Neural crest cell (in vitro differentiated cells): ENCODE data around the gene RBM42. TPM values are rescaled to one million over a fixed set of nuclear protein-coding genes. Genes with fewer than 3 reads are reported as not detected.
A peak's percentile ranks its signal among the peaks of the same experiment; 100 is the strongest.

ENCODE experiments used
- DNase-seq: peaks from one replicate; pipeline ENCODE4 v3.0.0; 2021; ENCODE audit warnings: low read depth, mixed read lengths, low spot score
- H3K27ac Mint-ChIP-seq: one replicate; pipeline ENCODE4 v1.8.0; 2021; ENCODE audit warnings: mild to moderate bottlenecking, mixed read lengths; ENCODE audit not compliant: unreplicated experiment
- H3K27me3 Mint-ChIP-seq: 2 replicates; pipeline ENCODE4 v1.8.0; 2021; ENCODE audit warnings: low read depth, mild to moderate bottlenecking, mixed read lengths
- H3K36me3 Mint-ChIP-seq: 2 replicates; pipeline ENCODE4 v1.8.0; 2021; ENCODE audit warnings: low read depth, mild to moderate bottlenecking, mixed read lengths
- H3K4me1 Mint-ChIP-seq: 2 replicates; pipeline ENCODE4 v1.8.0; 2021; ENCODE audit warnings: mixed read lengths
- H3K4me3 Mint-ChIP-seq: one replicate; pipeline ENCODE4 v1.8.0; 2021; ENCODE audit warnings: mild to moderate bottlenecking, mixed read lengths
- H3K9me3 Mint-ChIP-seq: 2 replicates; pipeline ENCODE4 v1.8.0; 2021; ENCODE audit warnings: mixed read lengths
- total RNA-seq: library from RNA; stranded (reverse); gene quantifications from 2 replicates; pipeline ENCODE4 v1.2.1, GENCODE V29; 2021
- TF ChIP-seq, protein P1 (sequence below): fragments of 200-600 bp; sonication (generic); conservative IDR thresholded peaks from 2 replicates; pipeline ENCODE4 v1.5.0; 2021; ENCODE audit warnings: antibody characterized with exemption, mild to moderate bottlenecking

The RBM42 gene
- total RNA-seq, 1 donor from 2014 or later, result 88.1 TPM

DNA sequence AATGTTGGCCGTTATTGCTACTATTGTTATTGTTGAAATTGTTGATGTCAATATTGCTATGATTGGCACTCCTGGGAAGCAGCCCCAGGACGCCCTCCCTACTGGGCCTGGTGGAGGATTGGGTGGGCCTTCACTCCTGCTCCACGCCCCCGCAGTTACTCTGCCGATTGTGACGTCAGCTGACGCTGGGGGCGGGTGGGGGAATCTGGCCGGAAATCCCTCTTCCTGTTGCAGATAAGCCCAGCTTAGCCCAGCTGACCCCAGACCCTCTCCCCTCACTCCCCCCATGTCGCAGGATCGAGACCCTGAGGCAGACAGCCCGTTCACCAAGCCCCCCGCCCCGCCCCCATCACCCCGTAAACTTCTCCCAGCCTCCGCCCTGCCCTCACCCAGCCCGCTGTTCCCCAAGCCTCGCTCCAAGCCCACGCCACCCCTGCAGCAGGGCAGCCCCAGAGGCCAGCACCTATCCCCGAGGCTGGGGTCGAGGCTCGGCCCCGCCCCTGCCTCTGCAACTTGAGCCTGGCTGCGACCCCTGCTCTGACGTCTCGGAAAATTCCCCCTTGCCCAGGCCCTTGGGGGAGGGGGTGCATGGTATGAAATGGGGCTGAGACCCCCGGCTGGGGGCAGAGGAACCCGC lies 12.8 kb downstream of the RBM42 start, which contains the start of gene ETV2:
ETV2 (plus strand) TSS at position 231 of the 637 bp plus-strand sequence. CDS start 716 bp downstream, outside the sequence.
- Mint-ChIP-seq H3K27ac (no peak within 1 kb of the TSS), H3K27me3 (peaks cover 2% of the 10 kb centered on the region), H3K4me1 (peaks cover 28% of the 10 kb centered on the region), H3K9me3 (no peaks in the 10 kb centered on the region), H3K4me3 (peak within 1 kb of the TSS; percentile 75), H3K36me3 (peaks cover 4% of the 10 kb centered on the region)
- DNase-seq, result peak; percentile 18
- TF ChIP-seq, protein P1, sequence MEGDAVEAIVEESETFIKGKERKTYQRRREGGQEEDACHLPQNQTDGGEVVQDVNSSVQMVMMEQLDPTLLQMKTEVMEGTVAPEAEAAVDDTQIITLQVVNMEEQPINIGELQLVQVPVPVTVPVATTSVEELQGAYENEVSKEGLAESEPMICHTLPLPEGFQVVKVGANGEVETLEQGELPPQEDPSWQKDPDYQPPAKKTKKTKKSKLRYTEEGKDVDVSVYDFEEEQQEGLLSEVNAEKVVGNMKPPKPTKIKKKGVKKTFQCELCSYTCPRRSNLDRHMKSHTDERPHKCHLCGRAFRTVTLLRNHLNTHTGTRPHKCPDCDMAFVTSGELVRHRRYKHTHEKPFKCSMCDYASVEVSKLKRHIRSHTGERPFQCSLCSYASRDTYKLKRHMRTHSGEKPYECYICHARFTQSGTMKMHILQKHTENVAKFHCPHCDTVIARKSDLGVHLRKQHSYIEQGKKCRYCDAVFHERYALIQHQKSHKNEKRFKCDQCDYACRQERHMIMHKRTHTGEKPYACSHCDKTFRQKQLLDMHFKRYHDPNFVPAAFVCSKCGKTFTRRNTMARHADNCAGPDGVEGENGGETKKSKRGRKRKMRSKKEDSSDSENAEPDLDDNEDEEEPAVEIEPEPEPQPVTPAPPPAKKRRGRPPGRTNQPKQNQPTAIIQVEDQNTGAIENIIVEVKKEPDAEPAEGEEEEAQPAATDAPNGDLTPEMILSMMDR, result no peak

DNA sequence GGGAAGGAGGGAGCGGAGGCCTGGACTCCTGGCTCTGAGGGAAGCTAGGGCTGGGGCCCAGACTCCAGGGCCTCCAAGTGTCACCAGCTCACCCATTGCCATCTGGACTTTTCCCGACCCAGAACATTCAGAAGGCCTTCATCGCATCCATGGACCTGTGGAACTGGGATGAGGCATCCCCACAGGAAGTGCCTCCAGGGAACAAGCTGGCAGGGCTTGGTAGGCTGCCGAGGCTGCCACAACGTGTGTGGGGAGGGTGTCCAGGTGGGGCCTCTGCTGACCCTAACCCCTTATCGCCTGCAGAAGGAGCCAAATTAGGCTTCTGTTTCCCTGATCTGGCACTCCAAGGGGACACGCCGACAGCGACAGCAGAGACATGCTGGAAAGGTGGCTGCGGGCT lies 13.5 kb downstream of the RBM42 start:
- TF ChIP-seq, protein P1, result no peak
- DNase-seq, result no peak
- H3K9me3 Mint-ChIP-seq, result no peaks in the 10 kb centered on the region
- H3K36me3 Mint-ChIP-seq, result peaks cover under 1% of the 10 kb centered on the region
- H3K27ac Mint-ChIP-seq, result no peak overlapping the region
- peak overlapping the region; percentile 68 for H3K4me3 Mint-ChIP-seq
- H3K4me1 Mint-ChIP-seq, result peaks cover 30% of the 10 kb centered on the region
- peaks cover 2% of the 10 kb centered on the region for H3K27me3 Mint-ChIP-seq

DNA sequence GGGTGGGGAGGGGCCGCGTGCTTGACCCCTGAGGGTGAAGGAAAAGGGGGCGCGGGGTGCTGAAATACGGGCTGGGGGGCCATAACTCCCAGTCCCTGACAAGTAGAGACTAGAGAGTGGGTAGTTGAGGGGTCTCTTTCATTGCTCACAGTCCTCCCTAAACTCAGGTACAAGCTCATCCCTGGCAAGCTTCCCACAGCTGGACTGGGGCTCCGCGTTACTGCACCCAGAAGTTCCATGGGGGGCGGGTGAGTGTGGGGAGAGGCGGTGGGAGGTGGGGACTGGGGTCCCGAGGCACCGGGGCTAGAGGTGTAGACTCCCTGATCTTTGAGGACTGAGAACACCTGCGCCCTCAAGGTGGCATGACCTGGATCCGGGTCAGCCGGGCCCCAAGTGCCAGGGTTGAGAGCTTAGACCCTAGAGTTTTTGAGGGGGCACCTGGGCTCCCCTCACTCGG lies 14.0 kb downstream of the RBM42 start:
- no peaks in the 10 kb centered on the region for H3K36me3 Mint-ChIP-seq
- TF ChIP-seq, protein P1, result no peak
- peaks cover 2% of the 10 kb centered on the region for H3K27me3 Mint-ChIP-seq
- H3K9me3 Mint-ChIP-seq, result no peaks in the 10 kb centered on the region
- peaks cover 31% of the 10 kb centered on the region for H3K4me1 Mint-ChIP-seq
- no peak for DNase-seq
- H3K27ac Mint-ChIP-seq, result no peak overlapping the region
- H3K4me3 Mint-ChIP-seq, result peak overlapping the region; percentile 68

DNA sequence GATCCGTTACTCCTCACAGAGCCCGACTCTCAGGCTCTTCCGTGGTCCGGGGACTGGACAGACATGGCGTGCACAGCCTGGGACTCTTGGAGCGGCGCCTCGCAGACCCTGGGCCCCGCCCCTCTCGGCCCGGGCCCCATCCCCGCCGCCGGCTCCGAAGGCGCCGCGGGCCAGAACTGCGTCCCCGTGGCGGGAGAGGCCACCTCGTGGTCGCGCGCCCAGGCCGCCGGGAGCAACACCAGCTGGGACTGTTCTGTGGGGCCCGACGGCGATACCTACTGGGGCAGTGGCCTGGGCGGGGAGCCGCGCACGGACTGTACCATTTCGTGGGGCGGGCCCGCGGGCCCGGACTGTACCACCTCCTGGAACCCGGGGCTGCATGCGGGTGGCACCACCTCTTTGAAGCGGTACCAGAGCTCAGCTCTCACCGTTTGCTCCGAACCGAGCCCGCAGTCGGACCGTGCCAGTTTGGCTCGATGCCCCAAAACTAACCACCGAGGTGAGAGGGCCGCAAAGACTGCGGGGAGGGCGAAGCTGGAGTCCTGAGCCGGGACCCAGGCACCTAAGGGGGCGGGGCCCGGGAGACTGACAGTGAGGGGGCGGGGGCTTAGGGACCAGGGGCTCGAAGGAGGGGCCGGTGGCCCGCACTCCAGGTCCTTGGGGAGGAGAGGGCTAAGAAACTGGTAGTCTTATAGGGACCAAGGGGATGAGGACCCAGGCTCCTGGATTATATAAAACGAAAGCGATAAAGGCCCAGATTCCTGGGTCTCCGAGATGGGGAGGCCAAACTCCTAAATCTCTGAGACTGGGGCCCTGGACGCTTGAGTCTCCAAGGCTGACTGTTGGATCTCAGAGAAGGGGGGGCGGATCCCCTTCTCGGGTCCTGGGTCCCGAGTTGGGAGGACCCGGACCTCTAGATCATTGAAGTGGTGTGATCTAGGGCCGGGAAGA lies 14.7 kb downstream of the RBM42 start:
- no peaks in the 10 kb centered on the region for H3K9me3 Mint-ChIP-seq
- H3K4me1 Mint-ChIP-seq, result peaks cover 38% of the 10 kb centered on the region
- DNase-seq, result peak; percentile 76
- TF ChIP-seq, protein P1, result no peak
- H3K4me3 Mint-ChIP-seq, result peak overlapping the region; percentile 87
- H3K27me3 Mint-ChIP-seq, result peaks cover 2% of the 10 kb centered on the region
- no peaks in the 10 kb centered on the region for H3K36me3 Mint-ChIP-seq
- peak overlapping the region; percentile 67 for H3K27ac Mint-ChIP-seq

DNA sequence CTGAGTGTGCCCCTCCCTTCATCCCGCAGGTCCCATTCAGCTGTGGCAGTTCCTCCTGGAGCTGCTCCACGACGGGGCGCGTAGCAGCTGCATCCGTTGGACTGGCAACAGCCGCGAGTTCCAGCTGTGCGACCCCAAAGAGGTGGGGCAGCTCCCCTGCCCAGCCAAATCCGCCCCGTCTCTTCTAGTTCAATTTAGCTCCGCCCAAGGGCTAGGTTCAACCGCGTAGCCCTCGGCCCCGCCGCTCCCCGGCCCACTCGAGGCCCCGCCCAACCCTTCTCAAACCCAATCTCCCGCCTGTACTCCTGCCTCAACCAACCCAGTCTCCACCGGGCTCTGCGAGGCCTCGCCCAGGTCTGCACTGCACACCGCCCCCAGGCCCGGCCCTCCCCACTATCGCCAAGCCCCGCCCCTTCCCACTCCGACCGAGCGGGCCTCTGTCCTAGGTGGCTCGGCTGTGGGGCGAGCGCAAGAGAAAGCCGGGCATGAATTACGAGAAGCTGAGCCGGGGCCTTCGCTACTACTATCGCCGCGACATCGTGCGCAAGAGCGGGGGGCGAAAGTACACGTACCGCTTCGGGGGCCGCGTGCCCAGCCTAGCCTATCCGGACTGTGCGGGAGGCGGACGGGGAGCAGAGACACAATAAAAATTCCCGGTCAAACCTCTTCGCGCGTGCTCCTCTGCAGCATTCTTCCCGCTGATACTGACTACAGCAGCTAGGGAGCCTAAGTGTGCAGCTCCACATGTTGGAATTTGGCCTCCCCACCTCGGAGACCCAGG lies 15.6 kb downstream of the RBM42 start:
- H3K27ac Mint-ChIP-seq, result peak overlapping the region; percentile 73
- peaks cover 2% of the 10 kb centered on the region for H3K27me3 Mint-ChIP-seq
- H3K9me3 Mint-ChIP-seq, result no peaks in the 10 kb centered on the region
- peaks cover 42% of the 10 kb centered on the region for H3K4me1 Mint-ChIP-seq
- H3K36me3 Mint-ChIP-seq, result no peaks in the 10 kb centered on the region
- H3K4me3 Mint-ChIP-seq, result peak overlapping the region; percentile 87
- DNase-seq, result peak; percentile 74
- TF ChIP-seq, protein P1, result no peak
